Measurements from ENCODE around the gene APPL1.
A peak's percentile ranks its signal among the peaks of the same experiment; 100 is the strongest.

APPL1 gene

DNA sequence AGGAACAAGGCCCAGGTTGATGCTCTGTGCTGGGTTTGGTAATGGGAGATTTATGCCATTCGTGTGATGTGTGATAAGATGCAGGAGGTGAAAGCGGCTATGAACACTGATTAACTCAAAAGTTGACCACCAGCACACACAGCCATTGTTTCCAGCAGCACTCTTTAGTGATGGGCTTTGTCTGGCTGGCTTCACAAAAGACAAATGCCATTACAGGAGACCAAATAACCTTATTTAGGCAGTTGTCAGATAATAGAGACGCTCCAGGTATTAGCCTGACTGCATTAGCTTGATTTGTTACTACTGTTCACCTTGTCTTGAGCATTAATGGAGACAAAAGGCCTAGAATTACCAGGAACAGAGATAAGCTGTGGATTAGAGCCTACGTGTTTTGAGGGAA, 32.9 kb upstream of the APPL1 start:
- Histone ChIP-seq H3K27me3 (ENCODE audit: insufficient read depth, poor library complexity, severe bottlenecking) (no peaks in the 10 kb centered on the region), H3K4me1 (ENCODE audit: insufficient read depth, poor library complexity, severe bottlenecking) (no peaks in the 10 kb centered on the region), H3K27ac (ENCODE audit: poor library complexity, severe bottlenecking) (no peak overlapping the region), H3K4me3 (ENCODE audit: severe bottlenecking) (no peak overlapping the region), H3K9me3 (ENCODE audit: severe bottlenecking) (no peaks in the 10 kb centered on the region), H3K36me3 (ENCODE audit: low read depth) (no peaks in the 10 kb centered on the region)
- DNase-seq (ENCODE audit: low spot score) (no peak), ATAC-seq (ENCODE audit: low read depth) (no peak)
- TF ChIP-seq, protein P1, sequence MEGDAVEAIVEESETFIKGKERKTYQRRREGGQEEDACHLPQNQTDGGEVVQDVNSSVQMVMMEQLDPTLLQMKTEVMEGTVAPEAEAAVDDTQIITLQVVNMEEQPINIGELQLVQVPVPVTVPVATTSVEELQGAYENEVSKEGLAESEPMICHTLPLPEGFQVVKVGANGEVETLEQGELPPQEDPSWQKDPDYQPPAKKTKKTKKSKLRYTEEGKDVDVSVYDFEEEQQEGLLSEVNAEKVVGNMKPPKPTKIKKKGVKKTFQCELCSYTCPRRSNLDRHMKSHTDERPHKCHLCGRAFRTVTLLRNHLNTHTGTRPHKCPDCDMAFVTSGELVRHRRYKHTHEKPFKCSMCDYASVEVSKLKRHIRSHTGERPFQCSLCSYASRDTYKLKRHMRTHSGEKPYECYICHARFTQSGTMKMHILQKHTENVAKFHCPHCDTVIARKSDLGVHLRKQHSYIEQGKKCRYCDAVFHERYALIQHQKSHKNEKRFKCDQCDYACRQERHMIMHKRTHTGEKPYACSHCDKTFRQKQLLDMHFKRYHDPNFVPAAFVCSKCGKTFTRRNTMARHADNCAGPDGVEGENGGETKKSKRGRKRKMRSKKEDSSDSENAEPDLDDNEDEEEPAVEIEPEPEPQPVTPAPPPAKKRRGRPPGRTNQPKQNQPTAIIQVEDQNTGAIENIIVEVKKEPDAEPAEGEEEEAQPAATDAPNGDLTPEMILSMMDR (IDR thresholded peaks at IDR 0.05; ENCODE audit: poor library complexity, severe bottlenecking): no peak

DNA sequence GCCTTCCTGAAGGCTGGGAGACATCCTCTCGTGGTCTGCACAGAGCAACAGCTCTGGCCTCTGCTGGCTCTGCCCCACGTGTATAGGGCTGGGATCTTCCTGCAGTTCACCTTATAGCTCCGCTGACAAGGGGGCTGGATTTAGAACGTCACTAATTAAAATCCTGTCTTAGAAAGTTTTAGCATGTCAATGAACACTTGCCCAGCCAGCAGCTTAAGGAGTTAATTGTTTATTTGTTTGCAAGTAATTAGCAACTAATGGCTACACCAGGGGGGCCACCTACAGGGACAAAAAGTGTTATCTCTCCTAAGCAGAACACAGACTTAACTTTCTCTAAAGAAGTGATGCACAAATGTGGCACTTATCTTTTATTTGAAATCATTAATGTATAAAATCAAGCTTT, 27.6 kb upstream of the APPL1 start, which contains the start of gene HESX1:
TSS of gene HESX1 (minus strand) at position 84 of the 403 bp plus-strand sequence. CDS start at position 24, 60 bp downstream.
- Histone ChIP-seq H3K4me1 (ENCODE audit: insufficient read depth, poor library complexity, severe bottlenecking) (no peaks in the 10 kb centered on the region), H3K9me3 (ENCODE audit: severe bottlenecking) (no peaks in the 10 kb centered on the region), H3K4me3 (ENCODE audit: severe bottlenecking) (no peak within 1 kb of the TSS), H3K27ac (ENCODE audit: poor library complexity, severe bottlenecking) (no peak within 1 kb of the TSS), H3K36me3 (ENCODE audit: low read depth) (no peaks in the 10 kb centered on the region), H3K27me3 (ENCODE audit: insufficient read depth, poor library complexity, severe bottlenecking) (no peaks in the 10 kb centered on the region)
- TF ChIP-seq, protein P1 (IDR thresholded peaks at IDR 0.05; ENCODE audit: poor library complexity, severe bottlenecking): no peak
- ATAC-seq (ENCODE audit: low read depth): no peak
- DNase-seq (ENCODE audit: low spot score): no peak

DNA sequence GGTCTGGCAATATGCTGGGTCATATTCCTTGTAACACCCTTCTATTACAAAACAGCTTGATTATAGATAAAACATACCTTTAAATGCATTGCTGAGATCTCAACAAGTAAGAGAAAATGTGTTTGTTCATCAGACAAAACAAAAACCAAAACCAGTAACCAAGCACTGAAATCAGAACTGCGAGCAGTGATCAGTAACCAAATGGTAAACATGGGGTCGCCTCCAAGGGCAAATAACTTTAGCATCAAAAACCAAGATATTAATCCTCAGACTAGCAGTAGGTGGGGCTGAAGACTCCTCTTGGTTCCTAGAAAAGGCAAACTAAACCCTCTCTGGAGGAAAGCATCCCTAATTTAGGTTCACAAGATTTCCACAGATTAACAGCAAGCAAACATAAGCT, 21.1 kb upstream of the APPL1 start:
- no peak overlapping the region for H3K4me3 ChIP-seq (ENCODE audit: severe bottlenecking)
- no peak for DNase-seq (ENCODE audit: low spot score)
- no peaks in the 10 kb centered on the region for H3K36me3 ChIP-seq (ENCODE audit: low read depth)
- H3K27me3 ChIP-seq (ENCODE audit: insufficient read depth, poor library complexity, severe bottlenecking): no peaks in the 10 kb centered on the region
- TF ChIP-seq, protein P1 (IDR thresholded peaks at IDR 0.05; ENCODE audit: poor library complexity, severe bottlenecking): no peak
- H3K4me1 ChIP-seq (ENCODE audit: insufficient read depth, poor library complexity, severe bottlenecking): no peaks in the 10 kb centered on the region
- H3K9me3 ChIP-seq (ENCODE audit: severe bottlenecking): no peaks in the 10 kb centered on the region
- no peak for ATAC-seq (ENCODE audit: low read depth)
- no peak overlapping the region for H3K27ac ChIP-seq (ENCODE audit: poor library complexity, severe bottlenecking)

DNA sequence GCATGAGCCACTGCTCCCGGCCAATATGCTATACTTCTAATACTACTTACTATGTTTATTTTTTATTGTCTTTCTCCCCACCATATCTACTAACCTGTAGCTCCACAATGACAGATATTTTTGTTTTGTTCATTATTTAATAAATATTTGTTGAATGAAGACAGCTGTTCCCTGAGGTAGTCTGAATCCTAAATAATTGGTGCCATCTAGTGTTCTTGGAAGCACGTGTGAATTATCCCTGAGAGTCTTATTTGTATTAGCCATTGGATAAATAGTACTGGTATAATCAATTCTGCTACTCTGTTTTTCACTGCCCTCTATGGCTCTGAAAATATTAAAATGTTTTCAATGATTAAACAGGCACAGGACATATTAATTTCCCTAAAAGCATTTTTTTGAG, 5.6 kb upstream of the APPL1 start:
- no peak overlapping the region for H3K4me3 ChIP-seq (ENCODE audit: severe bottlenecking)
- DNase-seq (ENCODE audit: low spot score) (no peak), ATAC-seq (ENCODE audit: low read depth) (no peak)
- H3K36me3 ChIP-seq (ENCODE audit: low read depth): no peaks in the 10 kb centered on the region
- no peaks in the 10 kb centered on the region for H3K9me3 ChIP-seq (ENCODE audit: severe bottlenecking)
- H3K27me3 ChIP-seq (ENCODE audit: insufficient read depth, poor library complexity, severe bottlenecking): no peaks in the 10 kb centered on the region
- no peak overlapping the region for H3K27ac ChIP-seq (ENCODE audit: poor library complexity, severe bottlenecking)
- H3K4me1 ChIP-seq (ENCODE audit: insufficient read depth, poor library complexity, severe bottlenecking): peaks cover 3% of the 10 kb centered on the region
- TF ChIP-seq, protein P1 (IDR thresholded peaks at IDR 0.05; ENCODE audit: poor library complexity, severe bottlenecking): peak; percentile 38

DNA sequence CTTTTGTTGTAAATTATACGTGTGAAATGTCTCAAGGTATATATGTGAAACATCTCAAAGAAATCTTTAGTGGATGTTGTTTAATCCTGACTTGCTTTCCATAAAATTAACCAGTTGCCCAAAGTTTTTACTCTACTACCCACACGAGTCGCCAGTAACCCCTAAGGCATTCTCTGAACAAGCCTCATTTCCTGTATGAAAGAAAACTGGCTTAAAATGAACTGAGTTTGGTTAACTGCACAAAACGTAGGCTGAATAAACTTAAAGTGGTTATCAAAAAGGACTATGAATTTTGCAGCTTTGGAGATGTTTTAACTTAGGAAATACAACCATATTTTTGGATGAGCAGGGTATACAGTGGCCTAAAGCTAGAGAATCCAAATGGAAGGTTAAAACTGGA, 2.7 kb upstream of the APPL1 start:
- H3K36me3 ChIP-seq (ENCODE audit: low read depth): no peaks in the 10 kb centered on the region
- no peak for DNase-seq (ENCODE audit: low spot score)
- H3K27me3 ChIP-seq (ENCODE audit: insufficient read depth, poor library complexity, severe bottlenecking): no peaks in the 10 kb centered on the region
- H3K27ac ChIP-seq (ENCODE audit: poor library complexity, severe bottlenecking): no peak overlapping the region
- no peaks in the 10 kb centered on the region for H3K9me3 ChIP-seq (ENCODE audit: severe bottlenecking)
- no peak for ATAC-seq (ENCODE audit: low read depth)
- H3K4me3 ChIP-seq (ENCODE audit: severe bottlenecking): no peak overlapping the region
- TF ChIP-seq, protein P1 (IDR thresholded peaks at IDR 0.05; ENCODE audit: poor library complexity, severe bottlenecking): no peak
- peaks cover 9% of the 10 kb centered on the region for H3K4me1 ChIP-seq (ENCODE audit: insufficient read depth, poor library complexity, severe bottlenecking)

Data from RWPE2 (cell line).